Measurements from ENCODE around the gene TMEM184B. TPM values are rescaled to one million over a fixed set of nuclear protein-coding genes. Genes with fewer than 3 reads are reported as not detected.

TMEM184B gene
- total and polyA plus RNA-seq, 8 donors = 10.0 to 110 (median 34.0) TPM

GRCh38 chr22:38193580-38193979 is 79.2 kb downstream of the TMEM184B start:
- TF ChIP-seq EP300 (IDR thresholded peaks at IDR 0.05) (no peak), POLR2A (IDR thresholded peaks at IDR 0.05) (no peak), POLR2AphosphoS5 (IDR thresholded peaks at IDR 0.05) (no peak)
- TF ChIP-seq, protein P1, sequence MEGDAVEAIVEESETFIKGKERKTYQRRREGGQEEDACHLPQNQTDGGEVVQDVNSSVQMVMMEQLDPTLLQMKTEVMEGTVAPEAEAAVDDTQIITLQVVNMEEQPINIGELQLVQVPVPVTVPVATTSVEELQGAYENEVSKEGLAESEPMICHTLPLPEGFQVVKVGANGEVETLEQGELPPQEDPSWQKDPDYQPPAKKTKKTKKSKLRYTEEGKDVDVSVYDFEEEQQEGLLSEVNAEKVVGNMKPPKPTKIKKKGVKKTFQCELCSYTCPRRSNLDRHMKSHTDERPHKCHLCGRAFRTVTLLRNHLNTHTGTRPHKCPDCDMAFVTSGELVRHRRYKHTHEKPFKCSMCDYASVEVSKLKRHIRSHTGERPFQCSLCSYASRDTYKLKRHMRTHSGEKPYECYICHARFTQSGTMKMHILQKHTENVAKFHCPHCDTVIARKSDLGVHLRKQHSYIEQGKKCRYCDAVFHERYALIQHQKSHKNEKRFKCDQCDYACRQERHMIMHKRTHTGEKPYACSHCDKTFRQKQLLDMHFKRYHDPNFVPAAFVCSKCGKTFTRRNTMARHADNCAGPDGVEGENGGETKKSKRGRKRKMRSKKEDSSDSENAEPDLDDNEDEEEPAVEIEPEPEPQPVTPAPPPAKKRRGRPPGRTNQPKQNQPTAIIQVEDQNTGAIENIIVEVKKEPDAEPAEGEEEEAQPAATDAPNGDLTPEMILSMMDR (IDR thresholded peaks at IDR 0.05) = no peak

GRCh38 chr22:38192475-38192863 is 80.3 kb downstream of the TMEM184B start:
- Histone ChIP-seq H3K4me3 (no peak overlapping the region), H3K9me3 (no peaks in the 10 kb centered on the region), H3K27ac (no peak overlapping the region), H3K27me3 (no peaks in the 10 kb centered on the region), H3K36me3 (no peaks in the 10 kb centered on the region), H3K4me1 (peaks cover 8 to 41% (median 27%) of the 10 kb centered on the region in 4 donors)
- DNase-seq = no peak
- 82 to 90% (median 87%) methylated on average over 3 of the region's 3 CpGs for WGBS, 5 donors
- intact Hi-C loops (cut with DNase I; ENCODE audit: low total_unique reads) = no loop called here
- TF ChIP-seq POLR2AphosphoS5 (IDR thresholded peaks at IDR 0.05) (no peak), POLR2A (IDR thresholded peaks at IDR 0.05) (no peak), EP300 (IDR thresholded peaks at IDR 0.05) (no peak)
- TF ChIP-seq, protein P1 (IDR thresholded peaks at IDR 0.05) = no peak

More at GRCh38 chr22:38193580-38193979, 79.2 kb downstream of the TMEM184B start:
- WGBS, 5 donors = 47 to 52% (median 49%) methylated on average over 6 of the region's 6 CpGs
- H3K36me3 ChIP-seq = no peaks in the 10 kb centered on the region
- DNase-seq = peak in 1 of 2 donors; percentile 45
- H3K9me3 ChIP-seq = no peaks in the 10 kb centered on the region
- H3K4me1 ChIP-seq = peaks cover 0 to 30% (median 18%) of the 10 kb centered on the region in 4 donors
- no peak overlapping the region for H3K4me3 ChIP-seq
- peak overlapping the region in 1 of 5 donors; percentile 16 for H3K27ac ChIP-seq
- no peaks in the 10 kb centered on the region for H3K27me3 ChIP-seq
- intact Hi-C loops (cut with DNase I; ENCODE audit: low total_unique reads) = no loop called here

DNA sequence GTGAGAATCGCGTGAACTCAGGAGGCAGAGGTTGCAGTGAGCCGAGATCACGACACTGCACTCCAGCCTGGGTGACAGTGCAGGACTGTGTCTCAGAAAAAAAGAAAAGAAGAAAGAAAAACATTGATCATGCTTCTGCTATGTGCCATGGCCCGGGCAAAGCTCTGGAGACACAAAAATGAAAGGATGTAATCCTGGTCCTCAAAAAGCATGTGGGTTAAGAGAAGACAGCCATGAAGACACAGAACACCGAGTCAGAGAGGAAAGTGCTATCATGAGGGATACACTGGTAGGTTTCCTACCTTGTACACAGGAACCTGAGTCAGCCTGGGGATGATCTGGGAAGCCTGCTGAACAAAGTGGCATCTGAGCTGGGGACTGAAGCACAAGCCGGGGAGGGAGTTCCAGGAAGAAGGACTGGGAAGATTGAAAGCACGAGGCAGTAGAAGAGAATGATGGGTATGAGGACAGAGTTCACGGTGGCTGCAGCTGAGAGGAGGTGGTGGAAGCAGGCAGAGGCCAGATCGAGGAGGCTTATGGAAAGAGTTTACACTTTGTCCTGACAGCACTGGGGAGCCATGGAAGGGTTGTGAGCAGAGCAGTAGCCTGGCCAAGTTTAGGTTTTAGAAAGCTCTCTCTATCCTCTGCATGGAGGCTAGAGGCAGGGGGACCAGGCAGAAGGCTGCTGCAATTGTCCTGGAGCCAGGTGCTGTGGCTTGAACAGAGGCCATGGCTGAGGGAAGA is 80.9 kb downstream of the TMEM184B start:
- TF ChIP-seq EP300 (IDR thresholded peaks at IDR 0.05) (no peak), POLR2A (IDR thresholded peaks at IDR 0.05) (no peak), POLR2AphosphoS5 (IDR thresholded peaks at IDR 0.05) (no peak)
- TF ChIP-seq, protein P1 (IDR thresholded peaks at IDR 0.05) = no peak
- intact Hi-C loops (cut with DNase I; ENCODE audit: low total_unique reads) = no loop called here
- H3K4me1 ChIP-seq = peaks cover 11 to 43% (median 32%) of the 10 kb centered on the region in 4 donors
- no peaks in the 10 kb centered on the region for H3K36me3 ChIP-seq
- no peaks in the 10 kb centered on the region for H3K9me3 ChIP-seq
- H3K27ac ChIP-seq = no peak overlapping the region
- 81 to 88% (median 84%) methylated on average over 10 of the region's 10 CpGs for WGBS, 5 donors
- no peak for DNase-seq
- no peaks in the 10 kb centered on the region for H3K27me3 ChIP-seq
- no peak overlapping the region for H3K4me3 ChIP-seq

- Histone ChIP-seq H3K36me3 (no peaks in the 10 kb centered on the region), H3K4me1 (peaks cover 12 to 47% (median 38%) of the 10 kb centered on the region in 4 donors), H3K9me3 (no peaks in the 10 kb centered on the region), H3K27ac (no peak overlapping the region), H3K27me3 (no peaks in the 10 kb centered on the region), H3K4me3 (no peak overlapping the region)
- no peak for DNase-seq
- TF ChIP-seq POLR2A (IDR thresholded peaks at IDR 0.05) (no peak), POLR2AphosphoS5 (IDR thresholded peaks at IDR 0.05) (no peak), EP300 (IDR thresholded peaks at IDR 0.05) (no peak)
- TF ChIP-seq, protein P1 (IDR thresholded peaks at IDR 0.05) = no peak
- 89 to 95% (median 94%) methylated on average over 14 of the region's 14 CpGs for WGBS, 5 donors
- intact Hi-C loops (cut with DNase I; ENCODE audit: low total_unique reads) = no loop called here
Measured at GRCh38 chr22:38191055-38191454, 81.8 kb downstream of the TMEM184B start.

Measured in stomach (tissue), 9 donors.